ENCODE measurements around the gene ELK1. TPM values are rescaled to one million over a fixed set of nuclear protein-coding genes. Genes with fewer than 3 reads are reported as not detected.

The ELK1 gene
- total RNA-seq, 1 donor from 2014 or later: 29.4 TPM

DNA sequence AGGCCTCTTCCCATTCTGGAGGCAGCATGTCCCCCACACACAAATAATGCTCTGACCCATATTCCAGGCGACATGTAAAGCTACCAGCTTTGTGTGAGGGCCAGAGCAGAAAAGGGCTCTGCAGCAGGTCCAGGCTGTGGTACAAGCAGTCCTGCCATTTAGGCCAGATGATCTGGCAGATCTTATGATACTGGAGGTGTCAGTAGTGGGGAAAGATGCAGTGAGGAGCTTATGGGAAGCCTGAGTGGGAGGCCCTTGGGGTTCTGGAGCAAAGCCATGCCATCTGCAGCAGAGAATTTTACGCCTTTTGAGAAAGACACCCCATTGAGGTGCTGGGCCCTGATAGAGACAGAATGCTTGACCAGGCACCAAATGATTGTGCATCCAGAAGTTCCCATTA is 38.4 kb downstream of the ELK1 start:
- TF ChIP-seq, protein P1, sequence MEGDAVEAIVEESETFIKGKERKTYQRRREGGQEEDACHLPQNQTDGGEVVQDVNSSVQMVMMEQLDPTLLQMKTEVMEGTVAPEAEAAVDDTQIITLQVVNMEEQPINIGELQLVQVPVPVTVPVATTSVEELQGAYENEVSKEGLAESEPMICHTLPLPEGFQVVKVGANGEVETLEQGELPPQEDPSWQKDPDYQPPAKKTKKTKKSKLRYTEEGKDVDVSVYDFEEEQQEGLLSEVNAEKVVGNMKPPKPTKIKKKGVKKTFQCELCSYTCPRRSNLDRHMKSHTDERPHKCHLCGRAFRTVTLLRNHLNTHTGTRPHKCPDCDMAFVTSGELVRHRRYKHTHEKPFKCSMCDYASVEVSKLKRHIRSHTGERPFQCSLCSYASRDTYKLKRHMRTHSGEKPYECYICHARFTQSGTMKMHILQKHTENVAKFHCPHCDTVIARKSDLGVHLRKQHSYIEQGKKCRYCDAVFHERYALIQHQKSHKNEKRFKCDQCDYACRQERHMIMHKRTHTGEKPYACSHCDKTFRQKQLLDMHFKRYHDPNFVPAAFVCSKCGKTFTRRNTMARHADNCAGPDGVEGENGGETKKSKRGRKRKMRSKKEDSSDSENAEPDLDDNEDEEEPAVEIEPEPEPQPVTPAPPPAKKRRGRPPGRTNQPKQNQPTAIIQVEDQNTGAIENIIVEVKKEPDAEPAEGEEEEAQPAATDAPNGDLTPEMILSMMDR (IDR thresholded peaks at IDR 0.05; ENCODE audit: unreplicated experiment): no peak
- DNase-seq (ENCODE audit: low spot score): no peak
- H3K9me3 Mint-ChIP-seq (ENCODE audit: unreplicated experiment): no peaks in the 10 kb centered on the region
- no peak overlapping the region for H3K27ac Mint-ChIP-seq (ENCODE audit: unreplicated experiment)
- H3K4me1 Mint-ChIP-seq (ENCODE audit: unreplicated experiment): peaks cover 9% of the 10 kb centered on the region
- peaks cover 2% of the 10 kb centered on the region for H3K27me3 Mint-ChIP-seq (ENCODE audit: unreplicated experiment)
- no peak overlapping the region for H3K4me3 Mint-ChIP-seq (ENCODE audit: unreplicated experiment)
- no peaks in the 10 kb centered on the region for H3K36me3 Mint-ChIP-seq (ENCODE audit: low read depth, unreplicated experiment)

DNA sequence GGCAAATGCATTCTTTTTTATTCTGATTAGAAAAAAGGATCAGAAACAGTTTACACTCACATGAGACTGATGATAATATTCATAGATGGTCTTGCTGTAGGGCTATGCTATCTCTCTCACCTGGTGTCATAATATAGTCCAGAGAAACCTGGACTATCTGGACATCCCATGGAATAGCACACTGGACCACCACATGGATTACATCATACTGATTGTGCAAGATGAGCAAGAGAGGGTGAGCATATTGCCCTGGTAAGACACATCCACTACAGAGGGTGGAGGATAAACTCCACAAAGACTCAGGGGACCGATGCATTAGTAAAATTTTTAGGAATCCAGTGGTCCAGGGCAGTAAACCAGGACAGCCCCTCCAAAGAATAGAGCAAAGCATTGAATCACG is 38.9 kb downstream of the ELK1 start:
- Mint-ChIP-seq H3K27me3 (ENCODE audit: unreplicated experiment) (peaks cover 2% of the 10 kb centered on the region), H3K27ac (ENCODE audit: unreplicated experiment) (no peak overlapping the region), H3K4me1 (ENCODE audit: unreplicated experiment) (peaks cover 9% of the 10 kb centered on the region), H3K36me3 (ENCODE audit: low read depth, unreplicated experiment) (no peaks in the 10 kb centered on the region), H3K9me3 (ENCODE audit: unreplicated experiment) (no peaks in the 10 kb centered on the region), H3K4me3 (ENCODE audit: unreplicated experiment) (no peak overlapping the region)
- TF ChIP-seq, protein P1 (IDR thresholded peaks at IDR 0.05; ENCODE audit: unreplicated experiment): no peak
- no peak for DNase-seq (ENCODE audit: low spot score)

DNA sequence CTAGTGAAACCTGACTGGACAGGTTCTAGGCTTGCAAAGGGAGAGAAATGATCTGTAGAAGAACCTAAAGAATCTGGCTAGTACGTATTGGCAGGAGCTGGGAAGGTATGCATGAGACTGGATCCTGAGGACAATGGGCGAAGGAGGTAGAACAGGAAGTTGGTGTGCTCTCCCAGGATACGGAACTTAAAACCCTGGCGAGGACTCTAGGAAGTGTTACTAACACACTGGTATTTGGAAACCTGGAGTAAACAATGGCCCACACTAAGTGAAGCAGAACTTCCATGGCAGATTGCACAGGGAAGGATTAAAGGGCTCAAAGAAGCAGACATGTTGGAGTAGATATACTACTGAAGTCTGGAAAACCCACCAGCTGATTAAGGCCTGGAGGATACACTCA is 39.9 kb downstream of the ELK1 start:
- TF ChIP-seq, protein P1 (IDR thresholded peaks at IDR 0.05; ENCODE audit: unreplicated experiment): no peak
- H3K27ac Mint-ChIP-seq (ENCODE audit: unreplicated experiment): peak overlapping the region; percentile 86
- H3K27me3 Mint-ChIP-seq (ENCODE audit: unreplicated experiment): peaks cover 3% of the 10 kb centered on the region
- no peak for DNase-seq (ENCODE audit: low spot score)
- no peak overlapping the region for H3K4me3 Mint-ChIP-seq (ENCODE audit: unreplicated experiment)
- H3K9me3 Mint-ChIP-seq (ENCODE audit: unreplicated experiment): no peaks in the 10 kb centered on the region
- H3K4me1 Mint-ChIP-seq (ENCODE audit: unreplicated experiment): peaks cover 9% of the 10 kb centered on the region
- H3K36me3 Mint-ChIP-seq (ENCODE audit: low read depth, unreplicated experiment): no peaks in the 10 kb centered on the region

GRCh38 chrX:47608130-47608810 is 42.1 kb downstream of the ELK1 start:
- H3K36me3 Mint-ChIP-seq (ENCODE audit: low read depth, unreplicated experiment): no peaks in the 10 kb centered on the region
- no peaks in the 10 kb centered on the region for H3K9me3 Mint-ChIP-seq (ENCODE audit: unreplicated experiment)
- peaks cover 9% of the 10 kb centered on the region for H3K4me1 Mint-ChIP-seq (ENCODE audit: unreplicated experiment)
- H3K27ac Mint-ChIP-seq (ENCODE audit: unreplicated experiment): no peak overlapping the region
- TF ChIP-seq, protein P1 (IDR thresholded peaks at IDR 0.05; ENCODE audit: unreplicated experiment): no peak
- H3K4me3 Mint-ChIP-seq (ENCODE audit: unreplicated experiment): no peak overlapping the region
- peaks cover 3% of the 10 kb centered on the region for H3K27me3 Mint-ChIP-seq (ENCODE audit: unreplicated experiment)
- no peak for DNase-seq (ENCODE audit: low spot score)

DNA sequence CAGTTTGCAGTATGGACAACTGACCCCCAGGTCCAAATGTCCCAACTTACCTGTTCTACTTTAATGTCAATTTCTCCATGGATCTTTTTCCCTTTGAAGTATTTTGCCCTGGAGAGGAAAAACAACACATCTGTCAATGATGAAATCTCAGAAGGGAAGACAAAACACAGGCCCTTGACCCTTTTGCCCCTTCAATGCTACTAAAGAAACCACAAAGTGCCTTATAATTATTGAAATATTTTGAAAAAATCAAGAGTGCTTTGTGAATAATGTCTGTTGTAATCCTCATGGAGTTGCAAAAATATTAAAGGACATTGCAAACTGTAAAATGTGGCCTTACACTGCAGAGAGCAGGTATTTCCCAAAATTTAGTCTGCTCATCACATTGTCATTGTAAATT is 43.3 kb downstream of the ELK1 start:
- peaks cover 9% of the 10 kb centered on the region for H3K4me1 Mint-ChIP-seq (ENCODE audit: unreplicated experiment)
- no peak overlapping the region for H3K27ac Mint-ChIP-seq (ENCODE audit: unreplicated experiment)
- no peak overlapping the region for H3K4me3 Mint-ChIP-seq (ENCODE audit: unreplicated experiment)
- TF ChIP-seq, protein P1 (IDR thresholded peaks at IDR 0.05; ENCODE audit: unreplicated experiment): no peak
- no peaks in the 10 kb centered on the region for H3K36me3 Mint-ChIP-seq (ENCODE audit: low read depth, unreplicated experiment)
- DNase-seq (ENCODE audit: low spot score): no peak
- no peaks in the 10 kb centered on the region for H3K9me3 Mint-ChIP-seq (ENCODE audit: unreplicated experiment)
- H3K27me3 Mint-ChIP-seq (ENCODE audit: unreplicated experiment): peaks cover 1% of the 10 kb centered on the region
